Neural cell (in vitro differentiated cells): Measurements from ENCODE around the gene PPEF2.

Experiments
- EP300 ChIP-seq: fragments of 450-650 bp; conservative IDR thresholded peaks from 2 replicates; pipeline ENCODE4 v1.6.1; 2014; ENCODE audit warnings: antibody characterized with exemption, mild to moderate bottlenecking, moderate library complexity; ENCODE audit not compliant: poor library complexity, severe bottlenecking
- EZH2 ChIP-seq: fragments of 200-600, 300-800 bp; shearing (Covaris generic), sonication (generic); IDR thresholded peaks from 2 replicates; pipeline ENCODE4 v1.6.1; 2014; ENCODE audit warnings: antibody characterized with exemption, low read length, borderline replicate concordance, mild to moderate bottlenecking; ENCODE audit not compliant: insufficient read depth, poor library complexity, severe bottlenecking
- MXI1 ChIP-seq: fragments of 450-650 bp; conservative IDR thresholded peaks from 2 replicates; pipeline ENCODE4 v1.6.1; 2014; ENCODE audit warnings: antibody characterized with exemption, mild to moderate bottlenecking; ENCODE audit not compliant: poor library complexity, severe bottlenecking
- SMC3 ChIP-seq: fragments of 450-650 bp; conservative IDR thresholded peaks from 2 replicates; pipeline ENCODE4 v1.6.1; 2014; ENCODE audit warnings: antibody characterized with exemption, mild to moderate bottlenecking, moderate library complexity; ENCODE audit not compliant: poor library complexity
- TAF1 ChIP-seq: IDR thresholded peaks from 2 replicates; pipeline ENCODE4 v1.6.1; 2012; ENCODE audit warnings: low read depth
- TF ChIP-seq, protein P1 (sequence below): fragments of 450-650 bp; IDR thresholded peaks from 2 replicates; pipeline ENCODE4 v1.5.1; 2014; ENCODE audit warnings: antibody characterized with exemption, mild to moderate bottlenecking, moderate library complexity; ENCODE audit not compliant: poor library complexity, severe bottlenecking
- TF ChIP-seq, protein P2 (sequence below): IDR thresholded peaks from 2 replicates; pipeline ENCODE4 v1.6.1; 2012; ENCODE audit warnings: borderline replicate concordance

DNA sequence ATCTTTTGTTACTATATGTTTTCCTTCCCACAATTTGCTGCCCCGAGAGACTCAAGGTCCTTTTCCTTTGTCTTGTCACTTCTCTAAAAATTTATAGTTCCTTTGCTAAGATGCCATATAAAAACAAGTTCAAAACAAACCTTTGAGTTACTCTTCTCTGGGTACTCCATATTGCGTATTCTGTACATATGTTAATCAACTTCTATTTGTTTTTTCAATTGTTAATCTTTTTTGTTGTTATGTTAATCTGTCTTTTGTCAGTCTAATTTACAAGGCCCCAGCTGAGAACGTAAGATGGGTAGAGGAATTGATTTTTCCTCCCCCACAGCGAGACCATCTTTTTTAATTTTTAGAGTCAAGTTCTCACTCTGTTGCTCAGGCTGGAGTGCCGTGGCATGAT is 7.2 kb upstream of the PPEF2 start:
- TF ChIP-seq, protein P1, sequence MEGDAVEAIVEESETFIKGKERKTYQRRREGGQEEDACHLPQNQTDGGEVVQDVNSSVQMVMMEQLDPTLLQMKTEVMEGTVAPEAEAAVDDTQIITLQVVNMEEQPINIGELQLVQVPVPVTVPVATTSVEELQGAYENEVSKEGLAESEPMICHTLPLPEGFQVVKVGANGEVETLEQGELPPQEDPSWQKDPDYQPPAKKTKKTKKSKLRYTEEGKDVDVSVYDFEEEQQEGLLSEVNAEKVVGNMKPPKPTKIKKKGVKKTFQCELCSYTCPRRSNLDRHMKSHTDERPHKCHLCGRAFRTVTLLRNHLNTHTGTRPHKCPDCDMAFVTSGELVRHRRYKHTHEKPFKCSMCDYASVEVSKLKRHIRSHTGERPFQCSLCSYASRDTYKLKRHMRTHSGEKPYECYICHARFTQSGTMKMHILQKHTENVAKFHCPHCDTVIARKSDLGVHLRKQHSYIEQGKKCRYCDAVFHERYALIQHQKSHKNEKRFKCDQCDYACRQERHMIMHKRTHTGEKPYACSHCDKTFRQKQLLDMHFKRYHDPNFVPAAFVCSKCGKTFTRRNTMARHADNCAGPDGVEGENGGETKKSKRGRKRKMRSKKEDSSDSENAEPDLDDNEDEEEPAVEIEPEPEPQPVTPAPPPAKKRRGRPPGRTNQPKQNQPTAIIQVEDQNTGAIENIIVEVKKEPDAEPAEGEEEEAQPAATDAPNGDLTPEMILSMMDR = no peak
- no peak for TF ChIP-seq TAF1
- TF ChIP-seq MXI1 = no peak
- no peak for TF ChIP-seq EP300
- no peak for TF ChIP-seq EZH2
- TF ChIP-seq SMC3 = no peak
- TF ChIP-seq, protein P2, sequence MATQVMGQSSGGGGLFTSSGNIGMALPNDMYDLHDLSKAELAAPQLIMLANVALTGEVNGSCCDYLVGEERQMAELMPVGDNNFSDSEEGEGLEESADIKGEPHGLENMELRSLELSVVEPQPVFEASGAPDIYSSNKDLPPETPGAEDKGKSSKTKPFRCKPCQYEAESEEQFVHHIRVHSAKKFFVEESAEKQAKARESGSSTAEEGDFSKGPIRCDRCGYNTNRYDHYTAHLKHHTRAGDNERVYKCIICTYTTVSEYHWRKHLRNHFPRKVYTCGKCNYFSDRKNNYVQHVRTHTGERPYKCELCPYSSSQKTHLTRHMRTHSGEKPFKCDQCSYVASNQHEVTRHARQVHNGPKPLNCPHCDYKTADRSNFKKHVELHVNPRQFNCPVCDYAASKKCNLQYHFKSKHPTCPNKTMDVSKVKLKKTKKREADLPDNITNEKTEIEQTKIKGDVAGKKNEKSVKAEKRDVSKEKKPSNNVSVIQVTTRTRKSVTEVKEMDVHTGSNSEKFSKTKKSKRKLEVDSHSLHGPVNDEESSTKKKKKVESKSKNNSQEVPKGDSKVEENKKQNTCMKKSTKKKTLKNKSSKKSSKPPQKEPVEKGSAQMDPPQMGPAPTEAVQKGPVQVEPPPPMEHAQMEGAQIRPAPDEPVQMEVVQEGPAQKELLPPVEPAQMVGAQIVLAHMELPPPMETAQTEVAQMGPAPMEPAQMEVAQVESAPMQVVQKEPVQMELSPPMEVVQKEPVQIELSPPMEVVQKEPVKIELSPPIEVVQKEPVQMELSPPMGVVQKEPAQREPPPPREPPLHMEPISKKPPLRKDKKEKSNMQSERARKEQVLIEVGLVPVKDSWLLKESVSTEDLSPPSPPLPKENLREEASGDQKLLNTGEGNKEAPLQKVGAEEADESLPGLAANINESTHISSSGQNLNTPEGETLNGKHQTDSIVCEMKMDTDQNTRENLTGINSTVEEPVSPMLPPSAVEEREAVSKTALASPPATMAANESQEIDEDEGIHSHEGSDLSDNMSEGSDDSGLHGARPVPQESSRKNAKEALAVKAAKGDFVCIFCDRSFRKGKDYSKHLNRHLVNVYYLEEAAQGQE = no peak
